AG04449 (cell line): ENCODE data around the gene C1orf50.
"Not testable (repeated sequence)": the region's sequence is repeated elsewhere in the genome, so short reads cannot be mapped to it uniquely, and the experiment has no call there.

Experiments
- CTCF ChIA-PET: fragments of 350-600 bp; formaldehyde crosslinking; extraction: SDS; loops from one replicate; lab custom pipeline; 2021; ENCODE audit warnings: antibody characterized with exemption; lab: Yijun Ruan, JAX
- POLR2A ChIA-PET: fragments of 400-600, 350-600 bp; formaldehyde crosslinking; extraction: SDS; loops from one replicate; lab custom pipeline; 2020; ENCODE audit warnings: antibody characterized with exemption, inconsistent platforms; lab: Yijun Ruan, JAX
- DNase-seq: peaks from one replicate; pipeline ENCODE4 v3.0.0-alpha.2; 2010; ENCODE audit warnings: low read depth, low spot score
- H3K4me3 ChIP-seq: 2 replicates; pipeline ENCODE4 v1.5.1; 2011; ENCODE audit warnings: low read depth, mild to moderate bottlenecking, control low read depth, low read length
- TF ChIP-seq, protein P1 (sequence below): IDR thresholded peaks from one replicate; pipeline ENCODE4 v1.5.1; 2011; ENCODE audit warnings: mild to moderate bottlenecking, moderate library complexity, low read length, control low read depth, inconsistent platforms; ENCODE audit not compliant: insufficient read depth; ENCODE audit errors: missing control alignments

Gene C1orf50

GRCh38 chr1:42766741-42767509 is at the start of gene C1orf50, which contains the start of gene P3H1:
Gene C1orf50, plus strand, starts transcription at chr1:42767249. Its CDS starts 63 bp downstream, at chr1:42767312.
Gene P3H1, minus strand, starts transcription at chr1:42767028. Its CDS starts 57 bp downstream, at chr1:42766971.
- POLR2A ChIA-PET = interaction anchor here (0.6 to 2.0 kb wide), 13 partner anchors 11 to 1270 kb away, joined by 3 to 9 read pairs (median 4); partner anchors contain the start of genes ERMAP, SVBP, TMEM269 and ZNF691
- CTCF ChIA-PET = interaction anchor here (0.8 to 4.7 kb wide), 12 partner anchors 10 to 619 kb away, joined by 3 to 59 read pairs (median 4); partner anchors contain the start of genes CLDN19 and ZNF691
- peak; percentile 89 for DNase-seq
- H3K4me3 ChIP-seq = peak within 1 kb of the TSS; percentile 100
- TF ChIP-seq, protein P1, sequence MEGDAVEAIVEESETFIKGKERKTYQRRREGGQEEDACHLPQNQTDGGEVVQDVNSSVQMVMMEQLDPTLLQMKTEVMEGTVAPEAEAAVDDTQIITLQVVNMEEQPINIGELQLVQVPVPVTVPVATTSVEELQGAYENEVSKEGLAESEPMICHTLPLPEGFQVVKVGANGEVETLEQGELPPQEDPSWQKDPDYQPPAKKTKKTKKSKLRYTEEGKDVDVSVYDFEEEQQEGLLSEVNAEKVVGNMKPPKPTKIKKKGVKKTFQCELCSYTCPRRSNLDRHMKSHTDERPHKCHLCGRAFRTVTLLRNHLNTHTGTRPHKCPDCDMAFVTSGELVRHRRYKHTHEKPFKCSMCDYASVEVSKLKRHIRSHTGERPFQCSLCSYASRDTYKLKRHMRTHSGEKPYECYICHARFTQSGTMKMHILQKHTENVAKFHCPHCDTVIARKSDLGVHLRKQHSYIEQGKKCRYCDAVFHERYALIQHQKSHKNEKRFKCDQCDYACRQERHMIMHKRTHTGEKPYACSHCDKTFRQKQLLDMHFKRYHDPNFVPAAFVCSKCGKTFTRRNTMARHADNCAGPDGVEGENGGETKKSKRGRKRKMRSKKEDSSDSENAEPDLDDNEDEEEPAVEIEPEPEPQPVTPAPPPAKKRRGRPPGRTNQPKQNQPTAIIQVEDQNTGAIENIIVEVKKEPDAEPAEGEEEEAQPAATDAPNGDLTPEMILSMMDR = no peak

- TF ChIP-seq, protein P1 = no peak
- ChIA-PET CTCF (no interaction called here), POLR2A (no interaction called here)
- no peak overlapping the region for H3K4me3 ChIP-seq
- no peak for DNase-seq
Observed at GRCh38 chr1:42720868-42721267, 46.2 kb upstream of the C1orf50 start.

GRCh38 chr1:42721926-42722325 is 45.1 kb upstream of the C1orf50 start:
- CTCF ChIA-PET = no interaction called here
- DNase-seq = no peak
- TF ChIP-seq, protein P1 = no peak
- no peak overlapping the region for H3K4me3 ChIP-seq
- POLR2A ChIA-PET = no interaction called here

DNA sequence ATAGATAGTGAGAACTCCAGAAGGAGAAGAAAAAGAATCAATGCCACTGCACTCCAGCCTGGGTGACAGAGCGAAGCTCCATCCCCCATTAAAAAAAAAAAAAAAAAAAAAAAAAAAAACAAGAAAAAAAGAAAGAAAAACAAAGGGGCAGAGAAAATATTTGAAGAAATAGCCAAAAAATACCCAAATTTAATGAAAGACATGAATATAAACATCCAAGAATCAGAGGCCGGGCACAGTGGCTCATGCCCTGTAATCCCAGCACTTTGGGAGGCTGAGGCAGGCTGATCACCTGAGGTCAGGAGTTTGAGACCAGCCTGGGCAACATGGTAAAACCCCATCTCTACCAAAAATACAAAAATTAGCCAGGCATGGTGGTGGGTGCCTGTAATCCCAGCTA is 44.6 kb upstream of the C1orf50 start:
- POLR2A ChIA-PET, DNase-seq, H3K4me3 ChIP-seq: not testable (repeated sequence)
- CTCF ChIA-PET = interaction anchor here (1.2 kb wide), 1 partner anchor 549 kb away, joined by 3 read pairs; no protein-coding TSS in a partner anchor

DNA sequence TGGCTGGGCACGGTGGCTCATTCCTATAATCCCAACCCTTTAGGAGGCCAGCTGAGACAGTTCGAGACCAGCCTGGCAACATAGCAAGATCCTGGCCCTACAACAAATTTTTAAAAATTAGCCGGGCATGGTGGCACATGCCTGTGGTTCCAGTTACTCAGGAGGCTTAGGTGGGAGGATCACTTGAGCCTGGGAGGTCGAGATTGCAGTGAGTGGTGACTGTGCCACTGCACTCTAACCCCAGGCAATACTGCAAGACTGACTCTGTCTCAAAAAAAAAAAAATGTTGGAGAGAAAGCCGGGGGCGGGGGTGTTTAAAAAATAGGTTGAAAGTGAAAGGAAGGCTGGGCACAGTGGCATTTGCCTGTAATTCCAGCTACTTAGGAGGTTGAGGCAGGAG is 43.5 kb upstream of the C1orf50 start:
- ChIA-PET POLR2A (no interaction called here), CTCF (interaction anchor here (1.1 to 1.2 kb wide), 2 partner anchors 41 to 550 kb away, joined by 3 read pairs; partner anchors contain the start of gene YBX1)
- no peak for DNase-seq
- TF ChIP-seq, protein P1 = no peak
- H3K4me3 ChIP-seq = no peak overlapping the region

- H3K4me3 ChIP-seq, DNase-seq, CTCF ChIA-PET: not testable (repeated sequence)
- POLR2A ChIA-PET = interaction anchor here (0.7 kb wide), 1 partner anchor 92 kb away, joined by 3 read pairs; no protein-coding TSS in a partner anchor
Observed at GRCh38 chr1:42725820-42726219, 41.2 kb upstream of the C1orf50 start.

DNA sequence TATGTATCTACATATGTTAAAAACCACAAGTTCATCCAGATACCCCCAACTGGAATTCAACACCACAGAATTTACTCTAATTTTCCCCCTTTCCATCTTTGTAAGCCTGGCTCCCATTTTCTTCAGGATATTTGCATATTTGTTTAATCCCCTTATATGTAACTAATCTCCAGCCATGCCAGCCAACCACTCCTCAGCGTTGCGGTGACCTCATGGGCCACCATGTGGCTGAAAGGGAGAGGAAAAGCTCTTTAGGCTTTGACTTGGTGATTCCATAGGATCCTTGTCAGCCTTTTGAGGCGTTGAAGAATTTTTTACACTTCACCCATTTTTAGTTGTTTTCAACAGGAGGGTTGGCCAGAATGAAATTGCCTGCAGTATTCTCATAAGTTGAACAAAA is 37.0 kb upstream of the C1orf50 start:
- POLR2A ChIA-PET = no interaction called here
- H3K4me3 ChIP-seq = no peak overlapping the region
- CTCF ChIA-PET = no interaction called here
- DNase-seq = no peak
- TF ChIP-seq, protein P1 = no peak
